ENCODE measurements around the gene XK. TPM values are rescaled to one million over a fixed set of nuclear protein-coding genes. Genes with fewer than 3 reads are reported as not detected.

XK gene
- total and polyA plus RNA-seq, 2 experiments from 2014 or later = not detected

DNA sequence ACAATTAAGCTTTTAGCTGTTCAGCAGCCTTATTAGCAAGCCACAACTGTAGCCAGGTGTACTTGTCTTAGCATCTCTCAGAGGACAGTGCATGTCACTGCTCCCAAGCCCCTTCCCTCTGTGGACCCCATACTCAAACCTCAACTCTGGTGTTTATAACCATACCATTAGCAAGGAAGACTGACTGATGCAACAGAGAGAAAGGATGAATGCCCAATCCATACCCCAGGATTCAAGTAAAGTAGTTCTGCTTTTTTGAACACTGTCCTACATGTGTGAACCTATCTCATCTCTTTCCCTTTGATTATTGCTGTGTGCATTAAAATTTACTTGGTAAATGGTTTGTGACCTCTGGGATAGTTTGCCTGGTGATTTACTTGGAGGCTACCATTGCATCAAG lies 71.5 kb downstream of the XK start:
- Histone ChIP-seq H3K9me3 (ENCODE audit: low read depth) (no peaks in the 10 kb centered on the region), H3K4me3 (no peak overlapping the region), H4K20me1 (ENCODE audit: insufficient read depth) (no peaks in the 10 kb centered on the region), H3F3A (ENCODE audit: insufficient read depth) (no peaks in the 10 kb centered on the region), H3K27me3 (replicated peaks; ENCODE audit: insufficient read depth) (no peaks in the 10 kb centered on the region), H2AFZ (no peak overlapping the region), H3K79me2 (ENCODE audit: insufficient read depth) (no peaks in the 10 kb centered on the region), H3K4me2 (ENCODE audit: unreplicated experiment) (no peak overlapping the region), H3K36me3 (ENCODE audit: low read depth) (no peaks in the 10 kb centered on the region), H3K27ac (no peak overlapping the region), H3K9ac (no peak overlapping the region), H3K9me2 (ENCODE audit: insufficient read depth) (no peaks in the 10 kb centered on the region), H3K4me1 (ENCODE audit: insufficient read depth) (no peaks in the 10 kb centered on the region)
- in situ Hi-C loops (cut with MboI) = no loop called here
- TF ChIP-seq EZH2 (IDR thresholded peaks at IDR 0.05; ENCODE audit: insufficient read depth, poor library complexity, severe bottlenecking) = no peak
- no peak for TF ChIP-seq EZH2phosphoT487 (IDR thresholded peaks at IDR 0.05; ENCODE audit: insufficient read depth, low read depth)
- DNase-seq = no peak

DNA sequence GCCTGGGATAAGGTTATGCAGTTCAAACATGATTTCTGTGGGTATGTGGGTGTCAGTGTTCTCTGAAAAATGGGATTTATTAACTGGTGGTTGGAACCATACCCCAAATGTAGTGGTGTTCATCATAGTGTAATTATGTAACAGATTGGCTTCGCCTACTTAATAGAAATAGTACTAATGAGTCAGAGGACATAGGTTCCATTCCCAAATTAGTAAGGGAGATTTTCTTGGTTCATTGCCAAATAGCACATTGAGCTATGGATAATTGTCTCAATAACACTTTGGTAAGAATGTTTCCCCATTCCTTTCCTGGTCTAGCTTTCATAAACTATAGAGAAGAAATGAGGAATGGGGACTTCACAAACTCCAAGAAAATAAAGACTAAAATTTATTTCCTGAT lies 73.8 kb downstream of the XK start:
- 14 to 38% methylated on average over 1 of the region's 1 CpG for WGBS, 2 experiments (ENCODE audit: low coverage in 1 of 2, low lambda C conversion rate in 2 of 2, missing lambda C conversion rate in 2 of 2)
- in situ Hi-C loops (cut with MboI) = no loop called here
- Histone ChIP-seq H3K36me3 (ENCODE audit: low read depth) (no peaks in the 10 kb centered on the region), H2AFZ (no peak overlapping the region), H4K20me1 (ENCODE audit: insufficient read depth) (no peaks in the 10 kb centered on the region), H3K9ac (no peak overlapping the region), H3K27me3 (replicated peaks; ENCODE audit: insufficient read depth) (no peaks in the 10 kb centered on the region), H3F3A (ENCODE audit: insufficient read depth) (no peaks in the 10 kb centered on the region), H3K9me2 (ENCODE audit: insufficient read depth) (no peaks in the 10 kb centered on the region), H3K4me3 (no peak overlapping the region), H3K9me3 (ENCODE audit: low read depth) (no peaks in the 10 kb centered on the region), H3K27ac (no peak overlapping the region), H3K4me1 (ENCODE audit: insufficient read depth) (no peaks in the 10 kb centered on the region), H3K79me2 (ENCODE audit: insufficient read depth) (no peaks in the 10 kb centered on the region), H3K4me2 (ENCODE audit: unreplicated experiment) (no peak overlapping the region)
- no peak for DNase-seq
- TF ChIP-seq EZH2 (IDR thresholded peaks at IDR 0.05; ENCODE audit: insufficient read depth, poor library complexity, severe bottlenecking) (no peak), EZH2phosphoT487 (IDR thresholded peaks at IDR 0.05; ENCODE audit: insufficient read depth, low read depth) (no peak)

DNA sequence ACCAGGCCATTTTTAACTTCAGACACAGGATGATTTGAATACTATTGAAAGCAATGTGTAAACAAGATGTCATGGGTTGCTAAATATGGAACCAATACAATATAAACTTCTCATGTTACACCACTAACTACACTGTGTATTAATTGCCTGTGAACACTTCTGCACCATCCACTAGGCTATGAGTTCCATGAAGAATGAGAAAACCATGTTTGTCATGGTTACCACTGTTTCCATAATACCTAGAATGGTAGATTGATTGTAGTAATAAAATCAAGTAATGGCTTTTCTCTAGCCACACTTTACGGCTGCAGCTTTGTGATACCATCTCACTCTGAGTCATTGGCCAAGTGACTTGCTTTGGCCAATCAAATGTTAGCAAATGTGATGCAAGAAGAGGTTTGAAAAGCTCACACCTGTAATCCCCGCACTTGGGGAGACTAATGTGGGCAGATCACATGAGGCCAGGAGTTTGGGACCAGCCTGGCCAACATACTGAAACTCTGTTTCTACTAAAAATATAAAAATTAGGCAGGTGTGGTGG lies 74.4 kb downstream of the XK start:
- Histone ChIP-seq H3K4me1 (ENCODE audit: insufficient read depth) (no peaks in the 10 kb centered on the region), H2AFZ (no peak overlapping the region), H3K9me2 (ENCODE audit: insufficient read depth) (no peaks in the 10 kb centered on the region), H3K27ac (no peak overlapping the region), H3K27me3 (replicated peaks; ENCODE audit: insufficient read depth) (no peaks in the 10 kb centered on the region), H3K4me2 (ENCODE audit: unreplicated experiment) (no peak overlapping the region), H3K4me3 (no peak overlapping the region), H4K20me1 (ENCODE audit: insufficient read depth) (no peaks in the 10 kb centered on the region), H3K79me2 (ENCODE audit: insufficient read depth) (no peaks in the 10 kb centered on the region), H3K9ac (no peak overlapping the region), H3K36me3 (ENCODE audit: low read depth) (no peaks in the 10 kb centered on the region), H3F3A (ENCODE audit: insufficient read depth) (no peaks in the 10 kb centered on the region), H3K9me3 (ENCODE audit: low read depth) (no peaks in the 10 kb centered on the region)
- in situ Hi-C loops (cut with MboI) = no loop called here
- TF ChIP-seq EZH2phosphoT487 (IDR thresholded peaks at IDR 0.05; ENCODE audit: insufficient read depth, low read depth) = no peak
- TF ChIP-seq EZH2 (IDR thresholded peaks at IDR 0.05; ENCODE audit: insufficient read depth, poor library complexity, severe bottlenecking) = no peak
- 39 to 50% methylated on average over 2 of the region's 2 CpGs for WGBS, 2 experiments (ENCODE audit: low coverage in 1 of 2, low lambda C conversion rate in 2 of 2, missing lambda C conversion rate in 2 of 2)
- DNase-seq = no peak

DNA sequence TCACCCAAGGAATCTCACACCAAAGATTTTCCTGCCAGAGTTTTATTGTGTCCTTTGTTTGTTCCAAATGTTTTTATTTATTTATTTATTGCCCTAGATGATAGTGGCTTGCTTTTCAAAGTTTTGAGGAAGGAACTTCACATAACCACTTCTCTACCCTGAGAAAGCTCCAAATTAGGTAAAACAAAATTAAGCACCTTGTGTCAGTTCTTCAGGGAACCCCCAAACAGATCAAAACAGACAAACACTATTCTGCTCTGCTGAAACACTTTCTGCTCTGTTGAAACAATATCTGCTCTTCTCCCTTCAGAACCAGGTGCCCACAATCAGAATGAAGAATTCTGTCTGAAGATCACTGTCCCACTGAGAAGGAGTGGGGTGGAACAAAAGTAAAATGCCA lies 77.8 kb downstream of the XK start:
- TF ChIP-seq EZH2 (IDR thresholded peaks at IDR 0.05; ENCODE audit: insufficient read depth, poor library complexity, severe bottlenecking) = no peak
- no peak for TF ChIP-seq EZH2phosphoT487 (IDR thresholded peaks at IDR 0.05; ENCODE audit: insufficient read depth, low read depth)
- in situ Hi-C loops (cut with MboI) = no loop called here
- H3K4me3 ChIP-seq = no peak overlapping the region
- H3K27ac ChIP-seq = no peak overlapping the region
- H4K20me1 ChIP-seq (ENCODE audit: insufficient read depth) = no peaks in the 10 kb centered on the region
- no peaks in the 10 kb centered on the region for H3K27me3 ChIP-seq (replicated peaks; ENCODE audit: insufficient read depth)
- no peak overlapping the region for H2AFZ ChIP-seq
- H3K36me3 ChIP-seq (ENCODE audit: low read depth) = no peaks in the 10 kb centered on the region
- no peaks in the 10 kb centered on the region for H3K4me1 ChIP-seq (ENCODE audit: insufficient read depth)
- H3K9ac ChIP-seq = no peak overlapping the region
- no peak overlapping the region for H3K4me2 ChIP-seq (ENCODE audit: unreplicated experiment)
- H3K79me2 ChIP-seq (ENCODE audit: insufficient read depth) = no peaks in the 10 kb centered on the region
- H3K9me3 ChIP-seq (ENCODE audit: low read depth) = no peaks in the 10 kb centered on the region
- no peak for DNase-seq
- no peaks in the 10 kb centered on the region for H3K9me2 ChIP-seq (ENCODE audit: insufficient read depth)
- H3F3A ChIP-seq (ENCODE audit: insufficient read depth) = no peaks in the 10 kb centered on the region

DNA sequence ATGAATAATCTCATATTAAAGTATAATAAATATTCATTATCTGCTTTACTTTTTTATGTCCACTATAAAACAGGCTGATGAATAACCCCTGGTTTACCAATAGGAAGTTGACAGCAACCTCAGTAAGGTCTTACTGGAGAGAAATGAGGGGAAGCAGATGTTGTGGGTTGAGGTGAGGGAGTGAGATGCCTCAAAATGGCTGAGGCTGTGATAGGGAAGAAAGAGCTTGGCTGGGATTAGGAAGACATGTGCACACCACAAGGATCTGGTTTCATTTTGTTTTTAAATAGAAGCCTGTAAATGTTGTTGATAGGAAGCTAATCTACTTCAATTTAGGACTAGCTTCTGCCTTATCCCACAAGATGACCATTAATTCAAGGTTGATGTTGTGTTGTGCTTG lies 79.9 kb downstream of the XK start:
- Histone ChIP-seq H4K20me1 (ENCODE audit: insufficient read depth) (no peaks in the 10 kb centered on the region), H3K9ac (no peak overlapping the region), H3K4me2 (ENCODE audit: unreplicated experiment) (no peak overlapping the region), H3K79me2 (ENCODE audit: insufficient read depth) (no peaks in the 10 kb centered on the region), H3K36me3 (ENCODE audit: low read depth) (no peaks in the 10 kb centered on the region), H3F3A (ENCODE audit: insufficient read depth) (no peaks in the 10 kb centered on the region), H3K9me3 (ENCODE audit: low read depth) (no peaks in the 10 kb centered on the region), H3K27me3 (replicated peaks; ENCODE audit: insufficient read depth) (no peaks in the 10 kb centered on the region), H3K9me2 (ENCODE audit: insufficient read depth) (no peaks in the 10 kb centered on the region), H3K27ac (no peak overlapping the region), H3K4me1 (ENCODE audit: insufficient read depth) (no peaks in the 10 kb centered on the region), H3K4me3 (no peak overlapping the region), H2AFZ (no peak overlapping the region)
- no peak for TF ChIP-seq EZH2phosphoT487 (IDR thresholded peaks at IDR 0.05; ENCODE audit: insufficient read depth, low read depth)
- TF ChIP-seq EZH2 (IDR thresholded peaks at IDR 0.05; ENCODE audit: insufficient read depth, poor library complexity, severe bottlenecking) = no peak
- in situ Hi-C loops (cut with MboI) = no loop called here
- DNase-seq = no peak
